H9 (cell line): ENCODE results near the gene NGFR. TPM values are rescaled to one million over a fixed set of nuclear protein-coding genes. Genes with fewer than 3 reads are reported as not detected.
A peak's percentile ranks its signal among the peaks of the same experiment; 100 is the strongest.

Experiments
- DNase-seq: peaks from one replicate; pipeline ENCODE4 v3.0.0-alpha.2; 2017
- H2AFZ ChIP-seq: one replicate; pipeline ENCODE4 v1.6.1; 2013; ENCODE audit warnings: mild to moderate bottlenecking, low read length, control low read depth, moderate library complexity
- H2AK5ac ChIP-seq: 2 replicates; pipeline ENCODE4 v1.6.1; 2013; ENCODE audit warnings: low read length, control low read depth, mixed read lengths; ENCODE audit not compliant: insufficient read length
- H2BK120ac ChIP-seq: one replicate; pipeline ENCODE4 v1.6.1; 2013; ENCODE audit warnings: low read depth, mild to moderate bottlenecking, low read length, control low read depth, inconsistent platforms; ENCODE audit not compliant: poor library complexity, severe bottlenecking
- H2BK12ac ChIP-seq: 2 replicates; pipeline ENCODE4 v1.6.1; 2013; ENCODE audit warnings: low read length, control low read depth, mixed read lengths, low read depth; ENCODE audit not compliant: insufficient read length
- H2BK15ac ChIP-seq: 2 replicates; pipeline ENCODE4 v1.6.1; 2013; ENCODE audit warnings: low read depth, low read length, control low read depth
- H2BK20ac ChIP-seq: one replicate; pipeline ENCODE4 v1.6.1; 2013; ENCODE audit warnings: low read depth, mild to moderate bottlenecking, low read length, control low read depth, inconsistent platforms; ENCODE audit not compliant: poor library complexity, severe bottlenecking
- H2BK5ac ChIP-seq: 2 replicates; pipeline ENCODE4 v1.6.1; 2013; ENCODE audit warnings: low read length, control low read depth, mixed read lengths; ENCODE audit not compliant: insufficient read length
- H3K14ac ChIP-seq: 2 replicates; pipeline ENCODE4 v1.6.1; 2013; ENCODE audit warnings: low read length, control low read depth; ENCODE audit not compliant: insufficient read depth
- H3K18ac ChIP-seq: 2 replicates; pipeline ENCODE4 v1.6.1; 2013; ENCODE audit warnings: low read depth, mild to moderate bottlenecking, mixed read lengths, low read length, control low read depth; ENCODE audit not compliant: insufficient read length
- H3K23ac ChIP-seq: 2 replicates; pipeline ENCODE4 v1.6.1; 2013; ENCODE audit warnings: low read length, control low read depth, mixed read lengths, low read depth; ENCODE audit not compliant: insufficient read length
- H3K23me2 ChIP-seq: 2 replicates; pipeline ENCODE4 v1.6.1; 2013; ENCODE audit warnings: low read depth, mild to moderate bottlenecking, mixed read lengths, low read length, control low read depth; ENCODE audit not compliant: insufficient read length, poor library complexity, severe bottlenecking
- H3K27ac ChIP-seq: 2 replicates; pipeline ENCODE4 v1.5.1; 2013; ENCODE audit warnings: low read length, control low read depth, mixed read lengths, low read depth; ENCODE audit not compliant: insufficient read length
- H3K27me3 ChIP-seq: 2 replicates; pipeline ENCODE4 v1.6.1; 2013; ENCODE audit warnings: low read length, control low read depth, inconsistent platforms; ENCODE audit not compliant: insufficient read depth
- H3K4ac ChIP-seq: 2 replicates; pipeline ENCODE4 v1.6.1; 2013; ENCODE audit warnings: low read depth, mild to moderate bottlenecking, control low read depth, inconsistent platforms, low read length, moderate library complexity
- H3K4me1 ChIP-seq: 2 replicates; pipeline ENCODE4 v1.6.1; 2013; ENCODE audit warnings: low read length, control low read depth, inconsistent platforms; ENCODE audit not compliant: insufficient read depth
- H3K4me2 ChIP-seq: 2 replicates; pipeline ENCODE4 v1.6.1; 2013; ENCODE audit warnings: low read length, control low read depth, mixed read lengths; ENCODE audit not compliant: insufficient read length, insufficient read depth
- H3K56ac ChIP-seq: 2 replicates; pipeline ENCODE4 v1.6.1; 2013; ENCODE audit warnings: low read depth, mild to moderate bottlenecking, mixed read lengths, low read length, control low read depth; ENCODE audit not compliant: insufficient read length
- H3K79me1 ChIP-seq: 2 replicates; pipeline ENCODE4 v1.6.1; 2013; ENCODE audit warnings: low read depth, mild to moderate bottlenecking, moderate library complexity, low read length, control low read depth, inconsistent platforms; ENCODE audit not compliant: insufficient read depth, poor library complexity, severe bottlenecking
- H3K79me2 ChIP-seq: 2 replicates; pipeline ENCODE4 v1.6.1; 2013; ENCODE audit warnings: low read length, control low read depth, inconsistent platforms; ENCODE audit not compliant: insufficient read depth
- H3K9ac ChIP-seq: 2 replicates; pipeline ENCODE4 v1.6.1; 2013; ENCODE audit warnings: low read length, control low read depth, mixed read lengths; ENCODE audit not compliant: insufficient read length; ENCODE audit errors: extremely low read depth
- H3K9me3 ChIP-seq: one replicate; pipeline ENCODE4 v1.6.1; 2013; ENCODE audit warnings: low read depth, low read length, inconsistent platforms; ENCODE audit not compliant: control insufficient read depth
- H3T11ph ChIP-seq: one replicate; pipeline ENCODE4 v1.6.1; 2013; ENCODE audit warnings: mild to moderate bottlenecking, low read length, control low read depth, inconsistent platforms
- H4K20me1 ChIP-seq: one replicate; pipeline ENCODE4 v1.6.1; 2013; ENCODE audit not compliant: control insufficient read depth, insufficient read length, insufficient read depth
- H4K5ac ChIP-seq: 2 replicates; pipeline ENCODE4 v1.6.1; 2013; ENCODE audit warnings: low read depth, mild to moderate bottlenecking, mixed read lengths, low read length, control low read depth; ENCODE audit not compliant: insufficient read length
- H4K8ac ChIP-seq: replicated peaks from 2 replicates; pipeline ENCODE4 v1.6.1; 2013; ENCODE audit warnings: low read length, control low read depth, mixed read lengths, low read depth; ENCODE audit not compliant: insufficient read length
- H4K91ac ChIP-seq: 2 replicates; pipeline ENCODE4 v1.6.1; 2013; ENCODE audit warnings: low read depth, mild to moderate bottlenecking, moderate library complexity, mixed read lengths, low read length, control low read depth; ENCODE audit not compliant: insufficient read length
- H3K27ac Mint-ChIP-seq, 3 experiments: 2 replicates in 2 of 3; 3 replicates in 1 of 3; pipeline ENCODE4 v1.8.0; 2020 to 2021; ENCODE audit warnings: mixed read lengths in 3 of 3, mild to moderate bottlenecking in 1 of 3, moderate library complexity in 1 of 3
- H3K27me3 Mint-ChIP-seq: 2 replicates; pipeline ENCODE4 v1.8.0; 2021; ENCODE audit warnings: low read depth, mild to moderate bottlenecking, moderate library complexity, mixed read lengths
- H3K36me3 Mint-ChIP-seq, 3 experiments: 2 replicates in 2 of 3; 3 replicates in 1 of 3; pipeline ENCODE4 v1.8.0; 2020 to 2021; ENCODE audit warnings: low read depth in 3 of 3, mixed read lengths in 3 of 3; ENCODE audit not compliant: insufficient read depth in 1 of 3
- H3K4me1 Mint-ChIP-seq, 2 experiments: 2 replicates each; pipeline ENCODE4 v1.8.0; 2020; ENCODE audit warnings: mixed read lengths in 2 of 2
- H3K4me3 Mint-ChIP-seq, 2 experiments: 2 replicates in 1 of 2; 3 replicates in 1 of 2; pipeline ENCODE4 v1.8.0; 2020 to 2021; ENCODE audit warnings: mild to moderate bottlenecking in 2 of 2, mixed read lengths in 2 of 2, moderate library complexity in 1 of 2
- H3K9me3 Mint-ChIP-seq, 2 experiments: 2 replicates in 1 of 2; 3 replicates in 1 of 2; pipeline ENCODE4 v1.8.0; 2020; ENCODE audit warnings: mild to moderate bottlenecking in 2 of 2, mixed read lengths in 2 of 2, moderate library complexity in 1 of 2
- CTCF ChIP-seq: fragments of 200-600 bp; sonication (generic); conservative IDR thresholded peaks from 3 replicates; pipeline ENCODE4 v1.8.0; 2021; ENCODE audit warnings: antibody characterized with exemption, mild to moderate bottlenecking
- WGBS: extraction: QIAGEN DNeasy Blood & Tissue Kit; methylation state at CpG from one replicate; pipeline ENCODE4 v1.1.7; 2013; ENCODE audit warnings: missing lambda C conversion rate, low lambda C conversion rate, mixed read lengths; ENCODE audit not compliant: insufficient read length; ENCODE audit errors: extremely low coverage; 5-methylcytosine and 5-hydroxymethylcytosine counted together
- total RNA-seq: library from RNA; stranded (reverse); gene quantifications from 2 replicates; pipeline ENCODE4 v1.2.1, GENCODE V29; 2021

Gene NGFR
- total RNA-seq, 1 experiment from 2014 or later = 9.6 TPM

- Mint-ChIP-seq H3K27me3 (peaks cover 2% of the 10 kb centered on the region), H3K27ac (no peak overlapping the region)
These were observed 29.6 kb downstream of the NGFR start for GRCh38 chr17:49524473-49525359.

More at GRCh38 chr17:49524473-49525359, 29.6 kb downstream of the NGFR start:
- H3K4me2 ChIP-seq = no peak overlapping the region
- H3K79me2 ChIP-seq = no peaks in the 10 kb centered on the region
- H3K4me3 Mint-ChIP-seq = no peak overlapping the region
- H2AFZ ChIP-seq = no peak overlapping the region
- DNase-seq = peak; percentile 26
- H3K4ac ChIP-seq = no peak overlapping the region
- no peak overlapping the region for H2BK120ac ChIP-seq
- no peak overlapping the region for H3K23ac ChIP-seq
- WGBS = no CpG with 5 or more reads among the region's 17 CpGs
- H2BK20ac ChIP-seq = no peak overlapping the region
- no peaks in the 10 kb centered on the region for H3K23me2 ChIP-seq
- no peak overlapping the region for H2AK5ac ChIP-seq
- H2BK5ac ChIP-seq = no peak overlapping the region
- H3K36me3 Mint-ChIP-seq = no peaks in the 10 kb centered on the region
- TF ChIP-seq CTCF = no peak
- no peak overlapping the region for H3K27ac ChIP-seq
- H3K9ac ChIP-seq = no peak overlapping the region
- H3K9me3 Mint-ChIP-seq = no peaks in the 10 kb centered on the region
- H2BK12ac ChIP-seq = no peak overlapping the region
- no peaks in the 10 kb centered on the region; the same call in 1 of the 2 replicates for H3K4me1 ChIP-seq
- H2BK15ac ChIP-seq = no peak overlapping the region
- H3K18ac ChIP-seq = no peak overlapping the region
- no peak overlapping the region for H4K8ac ChIP-seq
- no peaks in the 10 kb centered on the region for H4K20me1 ChIP-seq
- no peak overlapping the region for H3T11ph ChIP-seq
- H3K4me1 Mint-ChIP-seq = peaks cover 2 to 14% of the 10 kb centered on the region in 2 experiments; a peak in 3 of 4 replicates
- H3K79me1 ChIP-seq = no peaks in the 10 kb centered on the region
- H3K27me3 ChIP-seq = no peaks in the 10 kb centered on the region
- no peaks in the 10 kb centered on the region for H3K9me3 ChIP-seq
- no peak overlapping the region for H4K5ac ChIP-seq
- H3K56ac ChIP-seq = no peak overlapping the region
- no peak overlapping the region for H4K91ac ChIP-seq
- no peak overlapping the region for H3K14ac ChIP-seq
